Motor neuron (in vitro differentiated cells): ENCODE measurements around the gene CPSF2. TPM values are rescaled to one million over a fixed set of nuclear protein-coding genes. Genes with fewer than 3 reads are reported as not detected.

Experiments used
- ATAC-seq, 8 experiments: fragments of 200-7000 bp; cut with Tn5 transposase; replicated peaks in 6 of 8; 2 replicates each; pipeline ENCODE4 v1.8.0; 2021; ENCODE audit warnings: mild to moderate bottlenecking in 8 of 8, moderate library complexity in 8 of 8
- H3K27ac ChIP-seq, 2 donors: fragments of 250-450 bp; sonication (Bioruptor Pico); 2 replicates each; pipeline ENCODE4 v1.9.0; 2021; ENCODE audit warnings: antibody characterized with exemption in 2 of 2, mild to moderate bottlenecking in 2 of 2, moderate library complexity in 1 of 2
- H3K4me1 ChIP-seq, 2 donors: fragments of 250-450 bp; sonication (Bioruptor Pico); replicated peaks in 1 of 2; 2 replicates each; pipeline ENCODE4 v1.6.1; 2021; ENCODE audit warnings: antibody characterized with exemption in 2 of 2, mild to moderate bottlenecking in 2 of 2, moderate library complexity in 1 of 2
- H3K4me3 ChIP-seq, 5 donors: fragments of 250-450 bp; sonication (Bioruptor Pico); 2 replicates each; pipeline ENCODE4 v1.9.0; 2021; ENCODE audit warnings: antibody characterized with exemption in 5 of 5, mild to moderate bottlenecking in 5 of 5, moderate library complexity in 4 of 5
- WGBS, 10 experiments: fragments of 450-650 bp; shearing (Covaris generic); methylation state at CpG; one replicate each; pipeline ENCODE4 v1.0.0; 2022; 5-methylcytosine and 5-hydroxymethylcytosine counted together
- in situ Hi-C, 9 experiments: fragments of 400-800 bp; cut with MboI; loops; one replicate each; pipeline ENCODE4 v1.15.0; 2021; ENCODE audit warnings: low sequenced_read_pairs in 9 of 9, low pct_unique_long_range_greater_than_20kb in 2 of 9; ENCODE audit not compliant: unreplicated experiment in 9 of 9
- total RNA-seq, 8 experiments: library from RNA; unstranded; fragments of 300-600 nt; gene quantifications; 2 replicates each; pipeline versions ENCODE4 v1.2.3 to v1.2.4, GENCODE V29; 2022

Gene CPSF2
- total RNA-seq: 10 to 100 TPM; 15.4 to 64.9 (median 33.7) TPM

- Histone ChIP-seq H3K4me1 (peaks cover 5 to 14% of the 10 kb centered on the region in 2 donors), H3K27ac (peak within 1 kb of the TSS; percentile 99 to 100), H3K4me3 (peak within 1 kb of the TSS; percentile 72 to 97 (median 93))
- peak; percentile 82 to 94 (median 90) for ATAC-seq
- 0 to 3% (median 0%) methylated on average over 1 to 8 of the region's 55 CpGs; no CpG with 5 or more reads in 6 of the 10 experiments for WGBS, 10 experiments
- in situ Hi-C loops: no loop called here
Observed at GRCh38 chr14:92121670-92122350, at the start of gene CPSF2, which contains the start of gene NDUFB1. TSS of gene CPSF2 (plus strand) at chr14:92121969. CDS start at chr14:92130985, 9,016 bp downstream. TSS of gene NDUFB1 (minus strand) at chr14:92121706. CDS start at chr14:92117637, 4,069 bp downstream.

DNA sequence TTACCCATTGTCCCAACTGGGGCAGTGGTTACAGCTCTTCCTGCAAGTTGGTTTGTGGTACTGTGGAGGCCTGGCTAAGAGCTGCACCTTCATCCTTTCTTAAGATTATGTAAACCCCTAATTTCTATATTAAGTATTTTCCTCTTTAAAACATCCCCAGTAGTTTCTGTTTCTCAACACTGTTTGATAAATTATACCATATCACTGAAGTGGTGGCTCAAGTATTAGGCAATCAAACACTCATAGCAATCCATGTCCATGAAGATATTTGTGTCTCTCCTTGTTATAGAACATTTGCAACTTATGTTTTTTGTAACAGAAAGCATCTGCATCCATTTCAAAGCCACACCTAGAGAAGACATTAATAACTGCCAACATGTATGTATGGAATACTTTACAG lies 47.2 kb upstream of the CPSF2 start:
- Histone ChIP-seq H3K4me1 (no peaks in the 10 kb centered on the region), H3K4me3 (no peak overlapping the region), H3K27ac (no peak overlapping the region)
- in situ Hi-C loops: no loop called here
- ATAC-seq: no peak

DNA sequence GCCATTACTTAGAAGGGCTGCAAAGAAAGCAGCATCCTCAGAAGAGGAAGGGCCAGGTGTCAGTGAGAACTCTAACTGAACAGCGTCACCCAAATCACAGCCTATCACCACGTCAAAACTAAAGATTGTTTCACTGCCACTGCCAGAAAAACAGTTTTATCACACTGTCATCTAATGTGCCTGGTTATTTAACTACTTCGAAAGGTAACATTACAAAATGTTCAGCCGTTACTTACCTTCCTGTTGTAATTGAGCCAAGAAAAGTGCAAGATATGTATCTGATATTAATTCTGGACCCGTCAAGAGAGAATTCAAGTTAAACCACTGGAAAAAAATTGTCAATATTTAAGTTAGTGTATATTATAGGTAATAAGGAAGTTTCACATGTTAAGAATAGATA lies 33.3 kb upstream of the CPSF2 start:
- no peak for ATAC-seq
- H3K4me1 ChIP-seq: no peaks in the 10 kb centered on the region
- no peak overlapping the region for H3K4me3 ChIP-seq
- in situ Hi-C loops: no loop called here
- WGBS, 10 experiments: 85 to 100% (median 98%) methylated on average over 1 to 5 of the region's 5 CpGs
- no peak overlapping the region for H3K27ac ChIP-seq

- Histone ChIP-seq H3K27ac (no peak overlapping the region), H3K4me1 (no peaks in the 10 kb centered on the region), H3K4me3 (no peak overlapping the region)
- in situ Hi-C loops: no loop called here
- no peak for ATAC-seq
- WGBS, 10 experiments: 20 to 100% (median 64%) methylated on average over 1 of the region's 1 CpG; no CpG with 5 or more reads in 5 of the 10 experiments
Observed at GRCh38 chr14:92093320-92093719, 28.4 kb upstream of the CPSF2 start.

DNA sequence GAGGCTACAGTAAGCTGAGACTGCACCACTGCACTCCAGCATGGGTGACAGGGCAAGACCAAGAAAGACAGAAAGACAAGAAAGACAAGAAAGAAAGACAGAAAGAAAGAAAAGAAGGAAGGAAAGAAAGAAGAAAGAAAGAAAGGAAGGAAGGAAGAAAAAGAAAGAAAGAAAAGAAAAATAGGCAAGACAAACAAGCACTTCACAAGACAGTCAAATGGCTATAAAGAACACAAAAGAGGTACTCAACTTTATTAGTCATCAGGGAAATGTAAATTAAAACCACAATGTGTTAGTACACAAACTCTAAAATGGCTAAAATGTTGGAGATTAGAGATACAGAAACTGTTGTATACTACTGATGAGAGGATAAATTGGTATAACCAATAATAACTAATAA lies 22.0 kb upstream of the CPSF2 start:
- H3K4me1 ChIP-seq: peaks cover 0 to under 1% of the 10 kb centered on the region in 2 donors
- H3K4me3 ChIP-seq: no peak overlapping the region
- peak in 2 of 8 experiments; percentile 45 to 57 for ATAC-seq
- no peak overlapping the region for H3K27ac ChIP-seq
- in situ Hi-C loops: no loop called here

DNA sequence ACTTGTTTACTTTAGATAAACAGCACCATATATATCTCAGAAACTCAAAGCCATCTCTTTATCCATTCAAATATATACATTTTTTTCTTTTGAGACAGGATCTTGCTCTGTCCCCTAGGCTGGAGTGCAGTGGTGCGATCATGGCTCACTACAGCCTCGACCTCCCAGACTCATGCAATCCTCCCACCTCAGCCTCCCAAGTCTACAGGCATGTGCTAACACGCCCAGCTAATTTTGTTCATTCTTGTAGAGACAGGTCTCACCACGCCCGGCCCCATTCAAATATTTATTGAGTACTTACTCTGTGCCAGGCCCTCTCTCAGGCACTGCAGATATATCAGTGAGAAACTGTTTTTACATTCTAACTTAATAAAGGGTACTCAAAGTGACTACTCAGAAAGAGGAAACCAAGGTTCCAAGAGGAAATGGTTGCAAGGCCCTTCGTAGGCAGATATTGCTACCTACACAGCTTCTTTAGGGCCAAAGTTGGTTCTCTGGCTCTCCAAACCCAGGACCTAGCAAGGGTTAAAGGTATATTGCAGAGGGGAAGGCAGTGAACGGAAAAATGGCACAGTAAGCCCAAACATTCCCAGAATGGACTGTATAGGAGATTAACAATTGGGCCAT lies 18.3 kb upstream of the CPSF2 start:
- Histone ChIP-seq H3K4me1 (peaks cover 9 to 10% of the 10 kb centered on the region in 2 donors), H3K4me3 (no peak overlapping the region), H3K27ac (no peak overlapping the region)
- 80 to 100% (median 90%) methylated on average over 1 to 7 of the region's 7 CpGs; no CpG with 5 or more reads in 1 of the 10 experiments for WGBS, 10 experiments
- ATAC-seq: no peak
- in situ Hi-C loops: no loop called here

GRCh38 chr14:92105073-92105892 lies 16.5 kb upstream of the CPSF2 start:
- Histone ChIP-seq H3K4me3 (peak overlapping the region; percentile 57 to 100 (median 93)), H3K4me1 (peaks cover 13 to 17% of the 10 kb centered on the region in 2 donors), H3K27ac (peak overlapping the region; percentile 90 to 92)
- WGBS, 10 experiments: 0 to 60% (median 37%) methylated on average over 1 to 16 of the region's 16 CpGs
- in situ Hi-C loops: no loop called here
- ATAC-seq: no peak

- peaks cover 13 to 17% of the 10 kb centered on the region in 2 donors for H3K4me1 ChIP-seq
- in situ Hi-C loops: no loop called here
- peak overlapping the region; percentile 90 to 92 for H3K27ac ChIP-seq
- peak in 3 of 8 experiments; percentile 24 to 34 (median 24) for ATAC-seq
- 0 to 2% (median 0%) methylated on average over 1 to 9 of the region's 10 CpGs; no CpG with 5 or more reads in 7 of the 10 experiments for WGBS, 10 experiments
- peak overlapping the region; percentile 57 to 100 (median 93) for H3K4me3 ChIP-seq
Observed at GRCh38 chr14:92105893-92106142, 16.0 kb upstream of the CPSF2 start.

DNA sequence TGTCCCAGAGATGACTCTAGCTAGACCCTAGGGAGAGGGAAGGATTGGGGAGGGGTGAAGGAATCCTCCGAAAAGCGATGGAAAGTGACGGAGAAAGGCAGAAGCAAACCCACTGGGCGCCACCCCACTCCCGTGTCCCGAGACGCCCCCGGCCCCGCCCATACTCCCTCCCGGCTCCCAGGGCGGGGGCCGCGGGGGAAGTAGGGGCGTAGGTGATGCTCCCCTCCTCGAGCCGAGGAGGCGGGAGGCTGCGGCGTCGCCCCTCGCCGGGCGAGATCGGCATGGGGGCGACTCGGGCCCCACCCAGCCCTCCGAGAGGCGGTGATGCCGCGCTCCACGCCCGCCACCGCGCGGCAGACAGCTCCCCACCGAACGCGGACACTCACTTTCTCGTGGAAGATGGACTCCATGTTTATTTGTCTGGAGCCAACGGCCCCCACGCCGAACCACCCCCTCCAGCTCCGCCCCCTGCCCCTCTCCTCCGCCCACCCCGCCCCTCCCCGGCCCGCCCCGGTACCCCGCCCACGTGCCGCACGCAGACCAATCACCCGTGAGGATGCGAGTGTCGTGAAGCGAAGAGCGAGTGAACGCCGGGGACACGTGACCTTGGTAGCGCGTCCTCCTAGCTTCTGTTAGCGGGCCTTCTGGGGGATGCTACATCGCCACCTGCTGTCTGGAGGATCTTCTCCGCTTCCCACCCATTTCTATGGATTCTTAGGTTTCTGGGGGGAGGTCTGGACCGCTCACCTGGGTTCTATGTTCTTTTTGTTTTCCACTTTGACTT lies 15.4 kb upstream of the CPSF2 start, which contains the start of gene ATXN3:
TSS of gene ATXN3 (minus strand) at position 440 of the 784 bp plus-strand sequence. CDS start at position 410, 30 bp downstream.
- peaks cover 13 to 17% of the 10 kb centered on the region in 2 donors for H3K4me1 ChIP-seq
- WGBS, 10 experiments: 0 to 15% (median 0%) methylated on average over 1 to 8 of the region's 66 CpGs; no CpG with 5 or more reads in 4 of the 10 experiments
- peak within 1 kb of the TSS; percentile 57 to 100 (median 93) for H3K4me3 ChIP-seq
- peak; percentile 84 to 93 (median 89) for ATAC-seq
- H3K27ac ChIP-seq: peak within 1 kb of the TSS; percentile 90 to 92
- in situ Hi-C loops: no loop called here

DNA sequence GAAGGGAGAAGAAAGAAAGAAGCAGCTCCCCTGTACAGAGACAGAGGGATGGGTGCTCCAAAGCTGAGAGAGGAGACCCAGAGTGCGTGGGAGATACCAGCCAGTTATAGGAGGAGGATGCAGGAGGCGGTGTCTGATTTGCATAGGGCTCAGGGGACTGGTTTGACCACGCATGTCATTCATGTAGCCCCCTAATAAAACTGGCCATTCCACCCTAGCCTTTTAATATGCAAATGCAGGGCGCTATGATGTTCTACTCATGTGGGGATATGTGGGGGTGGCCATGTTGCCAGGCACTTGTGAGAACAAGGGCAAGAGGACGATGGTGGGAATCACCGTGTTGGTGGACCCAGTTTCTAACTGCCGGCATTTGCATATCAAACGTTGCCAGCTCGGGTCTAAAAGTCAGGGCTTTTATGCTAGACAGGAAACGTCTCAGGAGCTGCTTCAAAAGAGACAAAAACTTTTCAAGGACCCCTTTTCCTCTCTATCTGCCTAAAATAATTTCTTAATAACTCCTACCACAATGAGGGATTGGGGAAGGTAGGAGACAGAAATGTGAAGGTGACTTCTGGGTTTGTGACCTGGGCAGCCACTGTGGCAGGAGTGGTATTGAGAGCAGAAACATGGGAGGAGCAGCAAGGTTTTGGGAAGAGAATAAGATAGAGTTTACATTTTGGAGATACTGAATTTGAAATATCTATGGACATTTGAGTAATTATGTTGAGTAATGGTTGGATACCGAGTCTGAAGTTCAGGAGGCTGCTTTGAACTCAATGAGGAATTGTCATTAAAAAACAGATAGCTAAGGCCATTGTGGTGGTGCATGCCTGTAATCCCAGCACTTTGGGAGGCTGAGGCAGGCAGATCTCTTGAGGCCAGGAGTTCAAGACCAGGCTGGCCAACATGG lies 13.2 kb upstream of the CPSF2 start:
- Histone ChIP-seq H3K4me3 (no peak overlapping the region), H3K4me1 (peaks cover 13 to 17% of the 10 kb centered on the region in 2 donors), H3K27ac (peak overlapping the region; percentile 63 to 68)
- WGBS, 10 experiments: 0 to 88% (median 38%) methylated on average over 1 to 8 of the region's 11 CpGs
- in situ Hi-C loops: no loop called here
- peak in 4 of 8 experiments; percentile 1 to 58 (median 49) for ATAC-seq

- 69 to 100% (median 88%) methylated on average over 2 to 5 of the region's 5 CpGs for WGBS, 10 experiments
- H3K4me1 ChIP-seq: peaks cover 13 to 17% of the 10 kb centered on the region in 2 donors
- H3K27ac ChIP-seq: no peak overlapping the region
- in situ Hi-C loops: no loop called here
- no peak for ATAC-seq
- no peak overlapping the region for H3K4me3 ChIP-seq
Observed at GRCh38 chr14:92109490-92109889, 12.3 kb upstream of the CPSF2 start.
